HL-60 (cell line): ENCODE measurements around the gene POLR1G.

ENCODE experiments used
- DNase-seq, 2 experiments: peaks; one replicate each; pipeline ENCODE4 v3.0.0-alpha.2; 2010 to 2020; ENCODE audit warnings: low read depth in 1 of 2, low spot score in 1 of 2
- H3K27ac ChIP-seq: fragments of 250-450 bp; sonication (Bioruptor Pico); replicated peaks from 2 replicates; pipeline ENCODE4 v1.5.1; 2020; ENCODE audit warnings: mild to moderate bottlenecking, moderate library complexity
- H3K27me3 ChIP-seq: fragments of 250-450 bp; sonication (Bioruptor Pico); 2 replicates; pipeline ENCODE4 v1.5.1; 2021; ENCODE audit warnings: mild to moderate bottlenecking, moderate library complexity; ENCODE audit not compliant: insufficient read depth, poor library complexity, severe bottlenecking
- H3K4me3 ChIP-seq: replicated peaks from 2 replicates; pipeline ENCODE4 v1.5.1; 2011; ENCODE audit warnings: mild to moderate bottlenecking, control low read depth, low read length; ENCODE audit not compliant: insufficient read depth
- CTCF ChIP-seq: IDR thresholded peaks from one replicate; pipeline ENCODE4 v1.5.1; 2011; ENCODE audit warnings: low read length, control low read depth, inconsistent platforms; ENCODE audit not compliant: insufficient read depth
- GABPA ChIP-seq: IDR thresholded peaks from 2 replicates; pipeline ENCODE4 v1.6.1; 2012; ENCODE audit warnings: low read depth
- POLR2AphosphoS5 ChIP-seq: IDR thresholded peaks from 2 replicates; pipeline ENCODE4 v1.6.1; 2012; ENCODE audit warnings: low read depth
- SPI1 ChIP-seq: IDR thresholded peaks from 2 replicates; pipeline ENCODE4 v1.6.1; 2012; ENCODE audit warnings: low read depth, mild to moderate bottlenecking, borderline replicate concordance
- TF ChIP-seq, protein P1 (sequence below): IDR thresholded peaks from 2 replicates; pipeline ENCODE4 v1.6.1; 2012; ENCODE audit warnings: low read depth; ENCODE audit not compliant: insufficient replicate concordance

The POLR1G gene

GRCh38 chr19:45401815-45402214, 4.6 kb upstream of the POLR1G start:
- Histone ChIP-seq H3K4me3 (no peak overlapping the region), H3K27me3 (peaks cover 3% of the 10 kb centered on the region), H3K27ac (no peak overlapping the region)
- DNase-seq: no peak
- no peak for TF ChIP-seq CTCF
- no peak for TF ChIP-seq POLR2AphosphoS5
- no peak for TF ChIP-seq SPI1
- TF ChIP-seq, protein P1, sequence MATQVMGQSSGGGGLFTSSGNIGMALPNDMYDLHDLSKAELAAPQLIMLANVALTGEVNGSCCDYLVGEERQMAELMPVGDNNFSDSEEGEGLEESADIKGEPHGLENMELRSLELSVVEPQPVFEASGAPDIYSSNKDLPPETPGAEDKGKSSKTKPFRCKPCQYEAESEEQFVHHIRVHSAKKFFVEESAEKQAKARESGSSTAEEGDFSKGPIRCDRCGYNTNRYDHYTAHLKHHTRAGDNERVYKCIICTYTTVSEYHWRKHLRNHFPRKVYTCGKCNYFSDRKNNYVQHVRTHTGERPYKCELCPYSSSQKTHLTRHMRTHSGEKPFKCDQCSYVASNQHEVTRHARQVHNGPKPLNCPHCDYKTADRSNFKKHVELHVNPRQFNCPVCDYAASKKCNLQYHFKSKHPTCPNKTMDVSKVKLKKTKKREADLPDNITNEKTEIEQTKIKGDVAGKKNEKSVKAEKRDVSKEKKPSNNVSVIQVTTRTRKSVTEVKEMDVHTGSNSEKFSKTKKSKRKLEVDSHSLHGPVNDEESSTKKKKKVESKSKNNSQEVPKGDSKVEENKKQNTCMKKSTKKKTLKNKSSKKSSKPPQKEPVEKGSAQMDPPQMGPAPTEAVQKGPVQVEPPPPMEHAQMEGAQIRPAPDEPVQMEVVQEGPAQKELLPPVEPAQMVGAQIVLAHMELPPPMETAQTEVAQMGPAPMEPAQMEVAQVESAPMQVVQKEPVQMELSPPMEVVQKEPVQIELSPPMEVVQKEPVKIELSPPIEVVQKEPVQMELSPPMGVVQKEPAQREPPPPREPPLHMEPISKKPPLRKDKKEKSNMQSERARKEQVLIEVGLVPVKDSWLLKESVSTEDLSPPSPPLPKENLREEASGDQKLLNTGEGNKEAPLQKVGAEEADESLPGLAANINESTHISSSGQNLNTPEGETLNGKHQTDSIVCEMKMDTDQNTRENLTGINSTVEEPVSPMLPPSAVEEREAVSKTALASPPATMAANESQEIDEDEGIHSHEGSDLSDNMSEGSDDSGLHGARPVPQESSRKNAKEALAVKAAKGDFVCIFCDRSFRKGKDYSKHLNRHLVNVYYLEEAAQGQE: no peak
- no peak for TF ChIP-seq GABPA

DNA sequence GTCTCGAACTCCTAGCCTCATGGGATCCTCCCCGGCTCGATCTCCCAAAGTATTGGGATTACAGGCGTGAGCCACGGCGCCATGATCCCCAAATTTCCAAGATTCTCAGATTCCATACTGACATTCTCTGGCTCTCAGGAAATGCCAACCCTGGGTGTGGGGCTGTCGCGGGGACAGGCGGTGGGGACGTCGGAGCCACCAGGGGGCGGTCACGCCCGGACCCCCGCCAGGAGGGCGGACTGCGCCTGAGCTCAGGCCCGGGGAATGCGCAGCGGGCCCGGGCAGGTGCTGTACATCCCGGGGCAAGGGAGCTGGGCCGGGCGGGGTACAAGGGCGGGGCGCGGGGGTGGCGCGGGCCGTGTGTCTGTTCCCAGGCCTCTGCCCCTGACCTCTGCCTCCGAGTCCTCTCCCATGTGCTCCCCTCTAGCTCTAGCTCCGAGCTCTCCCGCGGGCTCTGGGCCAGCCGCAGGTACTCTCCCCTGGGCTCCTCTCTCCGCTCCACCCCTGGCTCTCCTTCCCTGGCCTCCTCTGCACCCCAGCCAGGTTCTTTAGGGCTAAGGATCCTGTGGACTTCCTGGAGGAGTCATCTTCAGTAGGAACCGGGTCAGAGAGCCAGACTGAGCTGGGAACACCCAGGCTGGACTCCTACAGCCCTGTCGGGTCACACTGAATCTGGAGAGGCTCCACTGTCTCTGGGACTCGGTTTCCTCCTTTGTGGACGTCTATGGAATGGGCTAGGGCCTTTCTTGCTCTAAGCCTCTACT, 4.0 kb upstream of the POLR1G start:
- Histone ChIP-seq H3K27me3 (no peaks in the 10 kb centered on the region), H3K4me3 (no peak overlapping the region), H3K27ac (no peak overlapping the region)
- TF ChIP-seq POLR2AphosphoS5 (no peak), CTCF (no peak), SPI1 (no peak)
- TF ChIP-seq, protein P1: no peak
- no peak for DNase-seq

DNA sequence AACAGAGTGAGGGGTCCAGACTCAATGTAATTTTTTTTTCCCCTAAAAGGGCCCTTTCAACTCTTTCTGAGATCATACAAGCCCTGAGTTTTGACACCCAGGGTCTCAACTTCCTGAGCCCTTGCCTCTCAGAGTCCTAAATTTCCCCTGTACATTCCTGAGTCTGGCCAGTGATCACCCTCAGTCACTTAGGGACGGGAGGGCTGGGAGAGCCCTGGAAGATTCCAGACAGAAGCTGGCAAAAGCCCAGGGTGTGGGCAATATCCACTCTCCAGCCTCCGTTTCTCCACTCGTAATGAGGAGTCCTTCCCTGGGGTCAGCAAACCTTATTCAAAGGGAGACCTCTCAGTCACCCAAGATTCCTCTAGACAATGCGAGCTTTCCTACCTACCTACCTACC, 3.2 kb upstream of the POLR1G start:
- no peak overlapping the region for H3K4me3 ChIP-seq
- no peaks in the 10 kb centered on the region for H3K27me3 ChIP-seq
- TF ChIP-seq CTCF (no peak), GABPA (no peak), POLR2AphosphoS5 (no peak), SPI1 (no peak)
- TF ChIP-seq, protein P1: no peak
- DNase-seq: no peak
- H3K27ac ChIP-seq: no peak overlapping the region
